Hematopoietic multipotent progenitor cell (in vitro differentiated cells): Measurements from ENCODE around the gene RAB3B. TPM values are rescaled to one million over a fixed set of nuclear protein-coding genes. Genes with fewer than 3 reads are reported as not detected.
A peak's percentile ranks its signal among the peaks of the same experiment; 100 is the strongest.
"Not testable (repeated sequence)": the region's sequence is repeated elsewhere in the genome, so short reads cannot be mapped to it uniquely, and the experiment has no call there.

Experiments
- DNase-seq, 3 donors: peaks; one replicate each; pipeline ENCODE4 v3.0.0-alpha.2; 2011 to 2015; ENCODE audit warnings: low read depth in 2 of 3, low spot score in 2 of 3
- total RNA-seq: library from RNA; depleted of rRNA; stranded (reverse); fragments of >200 nt; gene quantifications from one replicate; pipeline ENCODE4 v1.2.3, GENCODE V29; 2012

The RAB3B gene
- total RNA-seq, 1 donor = under 0.01 TPM

- peak in 1 of 3 donors; percentile 9 for DNase-seq
These were observed 670 bp downstream of the RAB3B start for GRCh38 chr1:51989582-51990477.

GRCh38 chr1:51988254-51988653 is 2.2 kb downstream of the RAB3B start:
- no peak for DNase-seq

GRCh38 chr1:51986718-51987117 is 3.8 kb downstream of the RAB3B start:
- no peak for DNase-seq

- DNase-seq = no peak
These were observed 8.3 kb downstream of the RAB3B start for GRCh38 chr1:51982161-51982560.

GRCh38 chr1:51981555-51981954 is 8.9 kb downstream of the RAB3B start:
- no peak for DNase-seq

GRCh38 chr1:51978099-51978498 is 12.4 kb downstream of the RAB3B start:
- DNase-seq = no peak

GRCh38 chr1:51976846-51977602 is 13.5 kb downstream of the RAB3B start:
- peak in 1 of 3 donors; percentile 49 for DNase-seq

- DNase-seq = no peak
These were observed 16.7 kb downstream of the RAB3B start for GRCh38 chr1:51973587-51974474.

GRCh38 chr1:51969038-51969705 is 21.3 kb downstream of the RAB3B start:
- DNase-seq = no peak

GRCh38 chr1:51968632-51969031 is 21.9 kb downstream of the RAB3B start:
- no peak for DNase-seq

GRCh38 chr1:51967213-51967791 is 23.2 kb downstream of the RAB3B start:
- not testable (repeated sequence) for DNase-seq

GRCh38 chr1:51966559-51966958 is 23.9 kb downstream of the RAB3B start:
- peak in 1 of 3 donors; percentile 22 for DNase-seq

- DNase-seq = no peak
These were observed 26.2 kb downstream of the RAB3B start for GRCh38 chr1:51964309-51964696.

- peak in 1 of 3 donors; percentile 62 for DNase-seq
These were observed 26.8 kb downstream of the RAB3B start for GRCh38 chr1:51963592-51964308.

- no peak for DNase-seq
These were observed 27.8 kb downstream of the RAB3B start for GRCh38 chr1:51962486-51963356.

- no peak for DNase-seq
These were observed 28.5 kb downstream of the RAB3B start for GRCh38 chr1:51961954-51962353.

- DNase-seq = no peak
These were observed 29.3 kb downstream of the RAB3B start for GRCh38 chr1:51961231-51961630.

GRCh38 chr1:51960262-51960661 is 30.2 kb downstream of the RAB3B start:
- no peak for DNase-seq
